Measurements from ENCODE around the gene EPG5.

- no peak for TF ChIP-seq POLR2A (IDR thresholded peaks at IDR 0.05)
- TF ChIP-seq, protein P1, sequence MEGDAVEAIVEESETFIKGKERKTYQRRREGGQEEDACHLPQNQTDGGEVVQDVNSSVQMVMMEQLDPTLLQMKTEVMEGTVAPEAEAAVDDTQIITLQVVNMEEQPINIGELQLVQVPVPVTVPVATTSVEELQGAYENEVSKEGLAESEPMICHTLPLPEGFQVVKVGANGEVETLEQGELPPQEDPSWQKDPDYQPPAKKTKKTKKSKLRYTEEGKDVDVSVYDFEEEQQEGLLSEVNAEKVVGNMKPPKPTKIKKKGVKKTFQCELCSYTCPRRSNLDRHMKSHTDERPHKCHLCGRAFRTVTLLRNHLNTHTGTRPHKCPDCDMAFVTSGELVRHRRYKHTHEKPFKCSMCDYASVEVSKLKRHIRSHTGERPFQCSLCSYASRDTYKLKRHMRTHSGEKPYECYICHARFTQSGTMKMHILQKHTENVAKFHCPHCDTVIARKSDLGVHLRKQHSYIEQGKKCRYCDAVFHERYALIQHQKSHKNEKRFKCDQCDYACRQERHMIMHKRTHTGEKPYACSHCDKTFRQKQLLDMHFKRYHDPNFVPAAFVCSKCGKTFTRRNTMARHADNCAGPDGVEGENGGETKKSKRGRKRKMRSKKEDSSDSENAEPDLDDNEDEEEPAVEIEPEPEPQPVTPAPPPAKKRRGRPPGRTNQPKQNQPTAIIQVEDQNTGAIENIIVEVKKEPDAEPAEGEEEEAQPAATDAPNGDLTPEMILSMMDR (IDR thresholded peaks at IDR 0.05), result no peak
Measured at GRCh38 chr18:46002934-46003333, 35.8 kb upstream of the EPG5 start.
